NCI-H69 (cell line): ENCODE measurements around the gene BCAP31.
"Not testable (repeated sequence)": the region's sequence is repeated elsewhere in the genome, so short reads cannot be mapped to it uniquely, and the experiment has no call there.

ENCODE experiments used
- DNase-seq: peaks from one replicate; lab custom pipeline; 2025; lab: John Stamatoyannopoulos, UW

The BCAP31 gene

GRCh38 chrX:153708415-153708814 is 15.8 kb downstream of the BCAP31 start:
- DNase-seq = peak; percentile 28

GRCh38 chrX:153707406-153707805 is 16.8 kb downstream of the BCAP31 start:
- no peak for DNase-seq

- no peak for DNase-seq
These were observed 17.4 kb downstream of the BCAP31 start for GRCh38 chrX:153706799-153707198.

- DNase-seq = not testable (repeated sequence)
These were observed 18.7 kb downstream of the BCAP31 start for GRCh38 chrX:153705403-153706060.

GRCh38 chrX:153704631-153705402 is 19.4 kb downstream of the BCAP31 start:
- not testable (repeated sequence) for DNase-seq

- DNase-seq = no peak
These were observed 20.1 kb downstream of the BCAP31 start for GRCh38 chrX:153704021-153704526.

GRCh38 chrX:153703036-153703370 is 21.2 kb downstream of the BCAP31 start:
- DNase-seq = no peak

GRCh38 chrX:153702336-153703035 is 21.7 kb downstream of the BCAP31 start:
- DNase-seq = no peak

- no peak for DNase-seq
These were observed 22.5 kb downstream of the BCAP31 start for GRCh38 chrX:153701706-153702105.

GRCh38 chrX:153700967-153701366 is 23.2 kb downstream of the BCAP31 start:
- no peak for DNase-seq

GRCh38 chrX:153700376-153700945 is 23.7 kb downstream of the BCAP31 start:
- no peak for DNase-seq

GRCh38 chrX:153699784-153700371 is 24.3 kb downstream of the BCAP31 start:
- not testable (repeated sequence) for DNase-seq

- DNase-seq = not testable (repeated sequence)
These were observed 24.9 kb downstream of the BCAP31 start for GRCh38 chrX:153699210-153699783.

- no peak for DNase-seq
These were observed 26.0 kb downstream of the BCAP31 start for GRCh38 chrX:153697924-153698865.

GRCh38 chrX:153696986-153697722 is 27.0 kb downstream of the BCAP31 start:
- DNase-seq = not testable (repeated sequence)

GRCh38 chrX:153696538-153696937 is 27.6 kb downstream of the BCAP31 start:
- DNase-seq = not testable (repeated sequence)

GRCh38 chrX:153696100-153696499 is 28.1 kb downstream of the BCAP31 start:
- DNase-seq = no peak

- no peak for DNase-seq
These were observed 29.4 kb downstream of the BCAP31 start for GRCh38 chrX:153694687-153695270.

GRCh38 chrX:153694256-153694655 is 29.9 kb downstream of the BCAP31 start:
- DNase-seq = not testable (repeated sequence)
